C4-2B (cell line): ENCODE results near the gene SLC25A14.

Experiments used
- ZFX ChIP-seq: fragments of 450-650 bp; IDR thresholded peaks from 2 replicates; pipeline ENCODE4 v1.6.1; 2017
- TF ChIP-seq, protein P1 (sequence below): fragments of 450-650 bp; conservative IDR thresholded peaks from 2 replicates; pipeline ENCODE4 v1.5.1; 2017; ENCODE audit warnings: mild to moderate bottlenecking

DNA sequence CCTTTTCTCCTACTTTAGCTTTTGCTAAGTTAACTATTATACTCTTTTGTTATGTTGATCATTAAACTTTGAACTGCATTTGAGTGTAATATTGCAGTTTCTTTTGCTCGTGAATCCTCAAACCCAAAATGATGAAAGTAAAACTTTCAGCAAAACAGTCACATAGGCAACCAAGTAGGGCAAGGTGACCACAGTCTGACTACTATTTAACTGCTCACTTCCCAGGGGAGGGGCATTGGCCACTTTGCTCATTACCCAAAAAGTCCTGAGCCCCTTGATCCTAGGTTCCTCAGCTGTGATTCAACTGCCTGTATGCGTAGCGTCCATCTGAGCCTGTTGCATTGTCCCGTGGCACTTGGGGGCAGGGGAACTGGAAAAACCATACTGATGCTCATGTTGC is 79.0 kb downstream of the SLC25A14 start:
- TF ChIP-seq ZFX: no peak
- TF ChIP-seq, protein P1, sequence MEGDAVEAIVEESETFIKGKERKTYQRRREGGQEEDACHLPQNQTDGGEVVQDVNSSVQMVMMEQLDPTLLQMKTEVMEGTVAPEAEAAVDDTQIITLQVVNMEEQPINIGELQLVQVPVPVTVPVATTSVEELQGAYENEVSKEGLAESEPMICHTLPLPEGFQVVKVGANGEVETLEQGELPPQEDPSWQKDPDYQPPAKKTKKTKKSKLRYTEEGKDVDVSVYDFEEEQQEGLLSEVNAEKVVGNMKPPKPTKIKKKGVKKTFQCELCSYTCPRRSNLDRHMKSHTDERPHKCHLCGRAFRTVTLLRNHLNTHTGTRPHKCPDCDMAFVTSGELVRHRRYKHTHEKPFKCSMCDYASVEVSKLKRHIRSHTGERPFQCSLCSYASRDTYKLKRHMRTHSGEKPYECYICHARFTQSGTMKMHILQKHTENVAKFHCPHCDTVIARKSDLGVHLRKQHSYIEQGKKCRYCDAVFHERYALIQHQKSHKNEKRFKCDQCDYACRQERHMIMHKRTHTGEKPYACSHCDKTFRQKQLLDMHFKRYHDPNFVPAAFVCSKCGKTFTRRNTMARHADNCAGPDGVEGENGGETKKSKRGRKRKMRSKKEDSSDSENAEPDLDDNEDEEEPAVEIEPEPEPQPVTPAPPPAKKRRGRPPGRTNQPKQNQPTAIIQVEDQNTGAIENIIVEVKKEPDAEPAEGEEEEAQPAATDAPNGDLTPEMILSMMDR: no peak
